Activated T-cell treated with anti-CD3 and anti-CD28 coated beads, Interleukin-2, amount 50 U/mL, for 4 hours (primary cell): ENCODE measurements around the gene MAFG. TPM values are rescaled to one million over a fixed set of nuclear protein-coding genes. Genes with fewer than 3 reads are reported as not detected.
"Not testable (repeated sequence)": the region's sequence is repeated elsewhere in the genome, so short reads cannot be mapped to it uniquely, and the experiment has no call there.

Source experiments
- ATAC-seq, 2 donors: fragments of 200-7000 bp; cut with Tn5 transposase; one replicate each; pipeline ENCODE4 v1.10.0; 2021
- DNase-seq: peaks from one replicate; pipeline ENCODE4 v3.0.0-alpha.2; 2020
- H3K27me3 Mint-ChIP-seq: one replicate; pipeline ENCODE4 v1.8.0; 2021; ENCODE audit warnings: low read depth, mixed read lengths
- H3K36me3 Mint-ChIP-seq: one replicate; pipeline ENCODE4 v1.8.0; 2022; ENCODE audit warnings: mixed read lengths; ENCODE audit not compliant: insufficient read depth
- H3K4me1 Mint-ChIP-seq: one replicate; pipeline ENCODE4 v1.8.0; 2021; ENCODE audit warnings: low read depth, mixed read lengths
- H3K4me3 Mint-ChIP-seq: one replicate; pipeline ENCODE4 v1.8.0; 2021; ENCODE audit warnings: mild to moderate bottlenecking, moderate library complexity, mixed read lengths
- H3K9me3 Mint-ChIP-seq: one replicate; pipeline ENCODE4 v1.8.0; 2021; ENCODE audit warnings: mixed read lengths
- total RNA-seq, 3 donors: library from RNA; stranded (reverse); gene quantifications; one replicate each; pipeline ENCODE4 v1.2.1, GENCODE V29; 2021

Gene MAFG
- total RNA-seq, 3 donors from 2014 or later: 42.9 to 50.9 (median 43.4) TPM

DNA sequence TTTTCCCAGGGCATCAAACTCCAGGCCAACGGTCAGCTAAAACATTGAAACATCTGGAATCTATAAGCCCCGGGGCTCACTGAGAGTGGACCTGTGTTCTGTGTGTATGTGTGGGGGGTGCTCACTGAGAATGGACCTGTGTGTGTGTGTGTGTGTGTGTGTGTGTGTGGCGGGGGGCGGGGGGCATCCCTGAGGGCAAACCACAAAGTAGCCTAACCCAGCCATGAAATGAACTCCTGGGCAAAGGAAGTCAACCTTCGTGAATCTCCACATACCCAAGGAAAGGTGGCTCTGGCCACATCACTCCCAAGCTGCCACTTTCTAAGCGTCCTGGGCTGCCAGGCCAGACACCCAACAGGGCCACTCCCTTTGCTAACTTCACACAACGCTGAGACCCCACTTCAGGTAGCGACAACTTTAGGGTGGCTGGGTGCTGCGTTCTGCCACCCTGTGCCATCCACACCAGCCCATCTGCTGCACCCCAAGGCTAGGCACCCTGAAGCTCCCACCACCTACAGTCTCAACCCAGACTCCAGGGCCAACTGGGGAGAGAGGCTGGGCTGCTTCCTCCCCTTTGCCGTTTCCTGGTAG, 1.6 kb downstream of the MAFG start:
- H3K27me3 Mint-ChIP-seq: peaks cover 12% of the 10 kb centered on the region
- H3K9me3 Mint-ChIP-seq: no peaks in the 10 kb centered on the region
- peaks cover 16% of the 10 kb centered on the region for H3K4me1 Mint-ChIP-seq
- H3K36me3 Mint-ChIP-seq: peaks cover 6% of the 10 kb centered on the region
- ATAC-seq: no peak
- DNase-seq: no peak
- peak overlapping the region; percentile 89 for H3K4me3 Mint-ChIP-seq

DNA sequence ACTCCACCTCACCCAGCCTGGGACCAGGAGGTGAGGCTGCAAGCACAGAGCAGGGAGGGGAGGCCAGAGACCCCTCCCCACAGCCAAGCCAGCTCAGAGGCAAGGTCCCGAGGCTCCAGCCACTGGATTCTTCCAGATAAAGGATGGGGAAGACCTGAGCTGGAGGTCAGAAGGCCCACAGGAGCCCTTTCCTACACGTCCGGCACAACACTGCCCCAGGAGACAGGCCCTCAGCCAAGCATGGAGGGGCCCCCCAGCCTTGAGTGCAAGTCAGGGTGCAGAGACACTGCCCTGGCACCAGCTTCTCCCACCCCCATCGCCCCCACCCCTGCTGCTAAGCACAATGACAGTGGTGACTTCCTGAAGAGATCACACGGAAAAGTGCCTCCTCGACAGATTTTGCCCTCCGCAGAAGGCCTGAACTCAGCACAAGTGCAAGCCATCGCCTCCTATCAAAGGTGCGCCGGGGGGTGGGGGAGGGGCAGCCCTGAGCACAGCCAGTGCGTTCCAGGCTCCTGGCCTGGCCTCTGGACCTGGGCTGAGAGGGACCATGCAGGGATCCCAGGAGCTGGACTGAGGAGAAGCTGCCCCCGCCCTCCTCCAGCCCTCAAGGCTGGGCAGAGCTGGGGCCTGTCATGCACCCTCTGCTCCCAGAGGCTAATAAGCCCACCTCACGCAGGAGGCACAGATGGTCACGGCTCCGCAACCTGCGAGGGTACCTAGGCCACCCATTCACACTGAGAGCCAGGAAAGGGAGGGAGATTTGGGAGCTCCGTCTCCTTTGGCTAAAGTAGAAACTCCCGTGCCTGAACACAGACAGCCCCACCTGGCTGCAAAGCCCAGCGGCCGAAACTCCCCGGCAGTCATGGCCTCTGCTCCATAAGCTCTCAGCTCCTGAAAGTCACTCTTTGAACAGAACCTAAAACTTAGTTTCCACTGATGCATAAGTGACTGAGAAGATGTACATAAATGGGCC, 2.7 kb downstream of the MAFG start:
- peak overlapping the region; percentile 89 for H3K4me3 Mint-ChIP-seq
- H3K27me3 Mint-ChIP-seq: peaks cover 7% of the 10 kb centered on the region
- peaks cover 16% of the 10 kb centered on the region for H3K4me1 Mint-ChIP-seq
- H3K36me3 Mint-ChIP-seq: peaks cover 7% of the 10 kb centered on the region
- ATAC-seq: no peak
- H3K9me3 Mint-ChIP-seq: no peaks in the 10 kb centered on the region
- no peak for DNase-seq

DNA sequence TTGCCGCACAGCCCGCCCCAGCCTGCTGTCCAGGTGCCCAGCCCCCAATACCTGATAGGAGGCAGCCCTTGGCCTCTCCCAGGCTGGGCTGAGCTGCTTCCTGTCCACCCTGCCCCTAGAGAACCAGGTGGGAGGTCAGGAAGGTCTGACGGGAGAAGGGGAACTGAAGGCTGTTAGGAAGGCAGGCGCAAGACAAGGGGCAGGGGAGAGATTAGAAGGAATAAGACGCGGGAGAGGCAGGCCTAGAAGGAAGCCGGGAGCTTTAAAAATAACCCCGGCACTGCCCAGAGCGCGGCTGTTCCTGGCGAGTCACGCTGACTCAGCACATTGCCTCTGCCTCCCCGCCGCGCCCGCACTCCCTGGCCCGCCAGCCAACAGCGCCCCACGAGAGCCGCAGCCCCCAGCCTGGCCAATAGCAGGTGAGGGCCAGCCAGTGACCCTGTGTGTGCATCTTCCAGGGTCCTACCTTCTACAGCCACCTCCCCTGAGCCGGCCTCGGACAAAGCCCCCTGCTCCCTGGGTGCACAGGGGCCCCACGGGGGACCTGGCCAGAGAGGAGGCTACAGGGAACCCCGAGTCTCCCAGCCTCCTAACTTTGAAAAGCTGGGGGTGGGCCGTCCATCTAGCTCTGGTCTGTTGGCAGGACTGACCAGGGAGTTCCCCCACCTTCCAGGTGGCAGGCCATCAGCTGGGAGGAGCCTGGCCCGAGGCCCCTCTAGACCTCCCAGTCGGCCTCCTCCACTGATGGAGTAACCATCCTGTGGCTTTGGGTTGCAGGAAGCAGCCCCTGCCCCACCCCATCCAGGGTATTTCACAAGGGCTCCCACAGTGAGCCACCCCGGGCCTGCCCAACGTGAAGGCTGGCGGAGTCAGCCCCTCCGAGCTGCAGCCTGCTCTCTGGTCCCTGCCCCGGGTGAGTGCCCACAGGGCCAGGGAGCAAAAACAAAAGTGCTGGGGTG, 4.0 kb downstream of the MAFG start:
- ATAC-seq: no peak
- H3K36me3 Mint-ChIP-seq: peaks cover 7% of the 10 kb centered on the region
- DNase-seq: no peak
- H3K4me3 Mint-ChIP-seq: no peak overlapping the region
- H3K9me3 Mint-ChIP-seq: no peaks in the 10 kb centered on the region
- H3K4me1 Mint-ChIP-seq: peaks cover 16% of the 10 kb centered on the region
- no peaks in the 10 kb centered on the region for H3K27me3 Mint-ChIP-seq

DNA sequence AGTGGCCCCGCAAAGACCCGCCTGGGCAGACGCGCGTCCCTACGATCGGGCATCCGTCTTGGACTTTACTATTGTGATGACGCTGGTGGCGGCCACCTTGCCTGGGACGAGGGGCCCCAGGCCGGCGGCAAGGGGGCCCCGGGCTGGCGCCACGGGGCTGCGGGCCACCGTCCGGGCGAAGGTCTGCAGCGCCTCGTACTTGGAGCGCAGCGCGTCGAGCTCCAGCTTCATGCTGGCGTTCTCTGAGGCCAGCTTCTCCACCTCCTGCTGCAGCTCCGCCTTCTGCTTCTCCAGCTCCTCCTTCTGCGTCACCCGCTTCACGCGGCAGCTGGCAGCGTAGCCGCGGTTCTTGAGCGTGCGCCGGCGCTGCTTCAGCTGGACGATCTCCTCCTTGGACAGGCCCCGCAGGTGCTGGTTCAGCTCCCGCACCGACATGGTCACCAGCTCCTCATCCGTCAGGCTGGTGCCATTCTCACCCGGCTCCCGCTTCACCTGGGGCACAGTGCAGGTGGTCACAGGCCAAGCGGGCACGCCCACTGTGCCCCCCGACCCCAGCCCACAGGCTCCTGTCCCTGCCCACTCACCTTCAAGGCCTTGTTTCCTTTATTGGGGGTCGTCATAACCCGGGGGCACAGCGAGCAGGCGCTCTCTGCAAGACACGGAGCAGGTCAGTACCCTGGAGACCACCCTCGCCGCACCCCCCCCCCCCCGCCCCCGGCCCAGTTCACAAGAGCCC, 4.8 kb downstream of the MAFG start:
- DNase-seq (no peak), ATAC-seq (no peak)
- H3K36me3 Mint-ChIP-seq: peaks cover 7% of the 10 kb centered on the region
- no peaks in the 10 kb centered on the region for H3K9me3 Mint-ChIP-seq
- no peaks in the 10 kb centered on the region for H3K27me3 Mint-ChIP-seq
- peaks cover 21% of the 10 kb centered on the region for H3K4me1 Mint-ChIP-seq
- H3K4me3 Mint-ChIP-seq: no peak overlapping the region

DNA sequence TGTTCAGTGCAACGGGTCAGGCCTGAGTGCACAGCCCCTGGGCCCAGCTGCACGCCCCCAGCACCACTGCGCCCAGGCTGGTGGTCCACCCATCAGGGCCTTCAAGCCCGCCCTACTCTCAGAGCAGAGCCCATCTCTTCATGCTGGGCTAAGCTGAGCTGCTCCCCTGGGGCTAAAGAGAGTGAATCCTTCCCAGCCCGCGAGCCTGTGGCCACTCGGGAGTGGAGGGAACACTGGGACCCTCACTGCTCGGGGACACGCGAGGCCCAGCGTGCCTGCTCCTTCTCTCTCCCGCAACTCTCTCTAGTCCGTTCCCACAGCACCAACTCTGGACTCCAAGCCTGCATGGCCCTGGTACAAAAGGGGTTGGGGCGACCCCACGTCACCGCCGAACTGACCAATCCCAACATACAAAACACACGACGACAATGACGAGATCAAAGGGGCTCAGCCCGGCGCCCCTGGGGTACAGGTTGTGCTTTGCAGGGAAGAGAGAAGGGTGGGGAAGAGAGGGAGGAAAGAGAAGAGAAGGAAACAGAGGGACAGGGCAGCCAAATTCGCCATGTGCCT, 5.5 kb downstream of the MAFG start:
- no peak for ATAC-seq

DNA sequence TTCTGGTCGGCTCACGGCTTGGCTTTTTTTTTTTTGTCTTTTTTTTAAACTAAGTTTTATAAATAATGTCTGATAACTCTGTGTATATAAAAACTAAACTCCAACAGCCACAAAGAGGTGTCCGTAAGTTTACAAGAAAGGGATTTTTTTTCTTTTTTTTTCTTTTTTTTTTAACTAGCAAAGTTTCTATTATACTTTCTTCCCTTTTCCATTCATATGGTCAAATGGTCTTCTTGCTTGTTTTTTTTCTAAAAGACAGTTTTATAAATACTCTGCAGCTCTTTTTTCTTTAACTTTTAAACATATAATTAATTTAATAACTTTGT, 6.0 kb downstream of the MAFG start:
- H3K9me3 Mint-ChIP-seq: no peaks in the 10 kb centered on the region
- H3K4me1 Mint-ChIP-seq: peaks cover 29% of the 10 kb centered on the region
- H3K36me3 Mint-ChIP-seq: peaks cover 11% of the 10 kb centered on the region
- ATAC-seq: no peak
- H3K27me3 Mint-ChIP-seq: no peaks in the 10 kb centered on the region
- H3K4me3 Mint-ChIP-seq: no peak overlapping the region
- DNase-seq: no peak

More for the DNA sequence above, 5.5 kb downstream of the MAFG start:
- Mint-ChIP-seq H3K27me3 (no peaks in the 10 kb centered on the region), H3K4me1 (peaks cover 24% of the 10 kb centered on the region), H3K9me3 (no peaks in the 10 kb centered on the region), H3K36me3 (peaks cover 10% of the 10 kb centered on the region), H3K4me3 (no peak overlapping the region)
- DNase-seq: no peak

DNA sequence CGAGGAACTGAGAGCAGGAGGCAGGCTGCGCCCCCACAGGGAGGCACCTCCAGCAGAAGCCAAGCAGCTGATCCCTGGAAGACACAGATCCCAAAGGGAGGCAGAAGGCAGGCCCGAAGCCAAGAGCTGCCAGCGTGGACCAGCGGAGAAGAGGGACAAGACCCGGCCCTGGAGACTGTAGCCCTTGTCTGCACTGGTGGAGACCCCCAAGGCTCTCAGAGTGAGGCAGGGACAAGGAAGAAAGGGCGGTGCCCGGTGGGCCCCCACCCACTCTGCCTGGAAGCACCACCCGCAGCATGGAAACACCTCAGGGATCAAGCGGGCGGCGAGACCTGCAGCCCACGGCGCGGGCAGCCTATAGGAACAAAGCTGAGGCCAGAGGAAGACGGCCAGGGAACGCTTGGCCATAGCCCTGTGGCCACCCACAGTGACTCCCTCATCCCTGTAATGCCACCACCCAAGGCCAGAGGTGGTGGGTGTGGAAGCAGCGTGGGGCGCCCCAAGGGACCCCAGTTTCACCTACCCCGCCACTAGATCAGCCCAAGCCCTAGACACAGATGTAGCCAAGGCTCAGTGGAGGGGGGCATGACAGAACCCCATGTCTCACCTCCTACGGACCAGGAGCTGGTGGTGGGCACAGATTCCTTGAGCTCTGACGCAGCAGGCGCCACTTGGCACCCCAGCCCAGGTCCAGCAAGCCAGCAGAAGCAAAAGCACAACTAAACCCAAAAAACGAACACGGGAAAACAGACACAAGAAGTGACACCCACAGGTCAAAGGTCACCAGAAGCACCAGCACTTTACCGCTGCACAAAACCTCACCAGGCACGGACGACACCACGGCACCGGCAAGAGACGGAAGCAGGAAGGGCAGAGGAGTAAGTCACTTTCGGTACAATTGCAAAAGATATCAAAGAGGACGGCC, 6.7 kb downstream of the MAFG start:
- no peaks in the 10 kb centered on the region for H3K27me3 Mint-ChIP-seq
- DNase-seq (no peak), ATAC-seq (no peak)
- peaks cover 11% of the 10 kb centered on the region for H3K36me3 Mint-ChIP-seq
- H3K9me3 Mint-ChIP-seq: no peaks in the 10 kb centered on the region
- H3K4me3 Mint-ChIP-seq: no peak overlapping the region
- peaks cover 28% of the 10 kb centered on the region for H3K4me1 Mint-ChIP-seq

DNA sequence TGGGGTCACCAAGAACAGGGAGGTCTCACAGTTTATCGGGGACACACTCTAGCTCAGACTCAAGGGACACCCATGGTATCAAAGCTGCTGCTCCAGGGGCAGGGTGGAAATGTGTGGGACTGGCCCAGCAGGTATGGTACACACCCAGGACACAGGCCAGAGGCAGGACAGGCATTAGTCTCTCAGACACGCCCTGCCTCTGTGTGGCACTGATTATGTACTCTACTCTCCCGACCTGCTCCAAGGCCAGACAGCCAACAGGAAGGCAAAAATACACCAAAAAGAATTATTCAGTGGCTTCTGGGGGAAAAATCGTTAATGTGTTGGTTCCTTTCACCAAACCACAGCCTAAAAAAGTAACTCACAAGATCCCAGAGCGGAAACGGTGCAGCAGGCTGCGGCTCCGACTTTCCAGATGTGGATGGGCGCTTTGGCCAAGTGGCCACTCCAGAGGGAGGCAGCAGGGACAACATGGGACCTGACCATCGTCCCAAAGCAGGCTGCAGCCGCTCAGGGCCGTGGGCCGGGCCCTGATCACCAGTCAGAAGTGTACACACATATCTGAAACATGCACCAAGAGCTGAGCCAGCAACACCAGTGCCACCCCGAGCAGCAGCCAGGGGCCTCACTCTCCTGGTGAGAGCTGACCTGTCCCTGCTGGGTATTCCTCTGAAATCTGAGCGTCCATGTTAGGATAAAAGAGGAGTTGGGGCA, 8.5 kb downstream of the MAFG start:
- peaks cover 13% of the 10 kb centered on the region for H3K36me3 Mint-ChIP-seq
- H3K4me3 Mint-ChIP-seq: peak overlapping the region; percentile 33
- DNase-seq (no peak), ATAC-seq (no peak)
- H3K4me1 Mint-ChIP-seq: peaks cover 24% of the 10 kb centered on the region
- no peaks in the 10 kb centered on the region for H3K9me3 Mint-ChIP-seq
- no peaks in the 10 kb centered on the region for H3K27me3 Mint-ChIP-seq

DNA sequence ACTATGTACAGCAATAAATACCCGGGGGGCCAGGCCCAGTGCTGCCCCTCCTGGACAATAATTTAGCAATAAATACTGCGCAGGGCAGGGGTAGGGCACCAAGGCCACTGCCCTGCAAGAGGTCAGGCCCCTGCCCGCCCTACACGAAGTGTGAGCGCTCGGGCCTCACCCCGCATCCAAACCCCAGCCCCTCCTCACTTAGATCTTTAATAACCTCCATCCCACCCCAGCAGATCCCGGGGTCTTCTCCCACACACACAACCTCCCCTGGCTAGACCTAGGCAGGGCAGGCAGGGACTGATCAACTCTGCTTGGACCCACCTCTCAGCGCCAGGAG, 9.2 kb downstream of the MAFG start:
- Mint-ChIP-seq H3K4me1 (peaks cover 24% of the 10 kb centered on the region), H3K4me3 (peak overlapping the region; percentile 89), H3K36me3 (peaks cover 16% of the 10 kb centered on the region)
- not testable (repeated sequence) for H3K9me3 Mint-ChIP-seq, H3K27me3 Mint-ChIP-seq, DNase-seq
- ATAC-seq: peak; percentile 15 to 22

DNA sequence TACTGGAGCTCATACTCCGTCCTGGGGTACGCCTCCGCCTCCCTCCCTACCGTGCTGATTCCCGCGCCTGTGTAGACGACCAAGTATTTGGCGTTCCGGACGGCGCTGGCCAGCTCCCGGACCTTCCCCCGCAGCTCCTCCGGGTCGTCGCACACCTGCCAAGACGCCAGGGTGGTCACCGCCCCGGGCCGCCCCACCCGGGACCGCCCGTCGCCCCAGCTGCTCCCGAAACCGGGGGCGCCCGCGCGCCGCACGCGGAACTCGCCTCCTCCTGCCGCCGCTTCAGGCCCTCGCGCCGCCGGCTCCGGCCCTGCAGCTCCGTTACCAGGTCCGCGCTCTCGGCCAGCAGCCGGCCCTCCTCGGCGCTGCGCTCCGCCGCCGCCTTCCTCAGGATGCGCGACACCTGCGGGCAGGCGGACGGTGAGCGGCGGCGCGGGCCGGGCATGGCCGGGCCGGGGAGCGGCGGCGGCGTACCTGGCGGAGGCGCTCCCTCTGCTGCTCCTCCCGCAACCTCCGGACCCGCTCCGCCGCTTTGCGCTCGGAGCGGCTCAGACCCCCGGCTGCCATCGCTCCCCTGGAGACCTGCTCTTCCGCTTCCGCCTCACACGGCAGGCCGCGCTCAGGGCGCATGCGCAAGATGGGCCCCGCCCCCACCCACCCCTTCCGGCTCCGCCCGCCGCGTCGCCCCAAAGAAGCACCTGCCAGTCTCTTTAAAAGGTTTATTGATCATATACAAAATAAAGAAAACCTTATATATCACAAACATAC, 9.8 kb downstream of the MAFG start, which contains the start of gene SIRT7:
Gene SIRT7 (minus strand): TSS at position 612 of the 768 bp plus-strand sequence. CDS start 45 bp downstream, at position 567.
- H3K36me3 Mint-ChIP-seq: peaks cover 22% of the 10 kb centered on the region
- H3K27me3 Mint-ChIP-seq: no peaks in the 10 kb centered on the region

DNA sequence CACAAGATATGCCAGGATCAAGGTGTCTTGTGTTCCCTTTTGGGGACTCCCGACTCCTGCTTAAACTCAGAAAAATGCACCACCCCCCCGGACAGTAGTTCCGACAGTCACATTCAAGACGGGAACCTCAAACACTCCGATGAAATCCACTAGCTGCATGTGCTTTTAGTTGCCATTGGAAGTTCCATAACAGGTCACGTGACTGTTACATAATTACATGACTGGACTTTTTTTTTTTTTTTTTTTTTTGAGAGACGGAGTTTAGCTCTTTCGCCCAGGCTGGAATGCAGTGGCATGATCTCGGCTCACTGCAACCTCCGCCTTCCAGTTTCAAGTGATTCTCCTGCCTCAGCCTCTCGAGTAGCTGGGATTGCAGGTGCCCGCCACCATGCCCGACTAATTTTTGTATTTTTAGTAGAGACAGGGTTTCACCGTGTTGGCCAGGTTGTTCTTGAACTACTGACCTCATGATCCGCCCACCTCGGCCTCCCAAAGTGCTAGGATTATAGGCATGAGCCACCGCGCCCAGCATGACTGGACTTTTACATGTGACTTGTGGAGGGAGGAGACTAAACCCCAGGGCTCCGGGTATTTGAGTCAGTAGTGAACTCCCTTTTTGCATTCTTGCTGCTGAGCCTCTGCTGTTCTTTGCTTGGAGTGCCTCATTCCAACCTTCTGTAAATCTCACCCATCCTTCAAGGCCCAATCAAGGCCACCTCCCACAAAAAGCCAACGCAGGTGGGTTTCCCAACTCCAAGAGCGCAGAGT, 11.1 kb downstream of the MAFG start:
- H3K36me3 Mint-ChIP-seq: peaks cover 20% of the 10 kb centered on the region
- peak overlapping the region; percentile 89 for H3K4me3 Mint-ChIP-seq
- H3K9me3 Mint-ChIP-seq: no peaks in the 10 kb centered on the region
- H3K4me1 Mint-ChIP-seq: peaks cover 27% of the 10 kb centered on the region
- no peak for DNase-seq
- no peak for ATAC-seq
- H3K27me3 Mint-ChIP-seq: no peaks in the 10 kb centered on the region

More for the DNA sequence above, 9.8 kb downstream of the MAFG start, which contains the start of gene SIRT7:
- Mint-ChIP-seq H3K9me3 (no peaks in the 10 kb centered on the region), H3K4me1 (peaks cover 24% of the 10 kb centered on the region), H3K4me3 (peak within 1 kb of the TSS; percentile 89)
- ATAC-seq: peak; percentile 89 to 91
- DNase-seq: peak; percentile 82
